GM19043 (cell line): ENCODE data around the gene SIAH2.

ENCODE experiments used
- ATAC-seq: cut with Tn5 transposase; IDR thresholded peaks from one replicate; pipeline ENCODE4 v1.9.1; 2021; ENCODE audit warnings: low read depth; ENCODE audit not compliant: unreplicated experiment

Gene SIAH2

GRCh38 chr3:150736903-150737832 lies 25.8 kb downstream of the SIAH2 start:
- no peak for ATAC-seq

DNA sequence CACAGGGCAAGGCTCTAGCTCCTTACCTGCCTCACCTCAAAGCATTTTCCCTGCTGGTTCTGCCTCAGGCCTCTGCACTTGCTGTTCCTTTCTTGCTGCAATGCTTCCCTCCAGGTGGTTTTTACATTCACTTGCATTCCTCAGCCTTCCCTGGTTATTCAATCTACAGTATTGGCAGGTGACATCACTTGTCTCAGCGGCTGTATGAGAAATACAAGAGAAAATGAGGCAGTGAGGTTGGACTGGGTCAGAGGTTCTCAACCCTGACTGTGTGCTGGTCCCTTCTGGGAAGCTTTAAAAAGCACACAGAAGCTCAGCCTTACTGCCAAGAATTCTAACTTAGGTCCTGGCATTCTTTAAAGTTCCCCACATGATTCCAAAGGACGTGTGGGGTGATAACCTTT lies 26.7 kb downstream of the SIAH2 start:
- no peak for ATAC-seq

GRCh38 chr3:150734795-150735119 lies 28.2 kb downstream of the SIAH2 start:
- no peak for ATAC-seq

DNA sequence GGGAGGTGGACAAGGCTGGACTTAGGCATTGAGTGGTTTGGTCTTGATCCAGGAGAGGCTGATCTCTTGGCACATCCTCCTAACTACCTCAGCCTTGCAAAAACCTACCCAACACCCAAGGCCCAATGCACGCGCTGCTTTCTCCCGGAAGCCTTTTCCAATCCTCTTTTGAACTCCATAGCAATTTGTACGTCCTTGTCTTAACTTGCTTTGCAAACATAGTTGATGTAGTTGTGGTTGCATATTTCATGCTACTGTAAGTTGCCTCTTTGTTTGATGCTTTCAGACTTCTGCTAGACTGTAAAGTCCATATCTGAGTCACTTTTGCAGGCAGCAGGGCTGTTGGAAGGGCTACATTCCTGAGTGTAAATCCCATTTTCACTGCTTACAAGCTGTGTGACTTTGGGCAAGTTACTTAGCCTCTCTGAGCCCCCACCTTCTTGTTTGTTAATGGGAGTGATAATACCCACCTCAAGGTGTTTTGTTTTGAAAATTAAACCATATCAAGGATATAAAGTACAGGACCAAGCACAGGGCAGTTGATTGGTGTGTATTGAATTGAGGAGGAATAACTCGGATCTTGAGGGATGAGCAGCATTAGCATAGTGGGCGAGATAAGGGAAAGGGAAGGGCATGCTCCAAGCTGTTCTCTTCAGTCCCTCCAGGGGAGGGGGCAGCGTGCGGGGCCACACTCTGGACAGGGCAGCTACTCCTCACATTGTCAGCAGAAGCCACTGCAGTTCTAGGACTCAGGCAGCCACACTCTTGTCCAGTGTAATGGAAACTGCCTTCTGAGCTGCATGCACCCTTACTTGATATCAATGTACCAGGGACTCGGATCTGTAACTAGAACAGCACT lies 28.8 kb downstream of the SIAH2 start:
- no peak for ATAC-seq

GRCh38 chr3:150733373-150733935 lies 29.5 kb downstream of the SIAH2 start:
- ATAC-seq = no peak

DNA sequence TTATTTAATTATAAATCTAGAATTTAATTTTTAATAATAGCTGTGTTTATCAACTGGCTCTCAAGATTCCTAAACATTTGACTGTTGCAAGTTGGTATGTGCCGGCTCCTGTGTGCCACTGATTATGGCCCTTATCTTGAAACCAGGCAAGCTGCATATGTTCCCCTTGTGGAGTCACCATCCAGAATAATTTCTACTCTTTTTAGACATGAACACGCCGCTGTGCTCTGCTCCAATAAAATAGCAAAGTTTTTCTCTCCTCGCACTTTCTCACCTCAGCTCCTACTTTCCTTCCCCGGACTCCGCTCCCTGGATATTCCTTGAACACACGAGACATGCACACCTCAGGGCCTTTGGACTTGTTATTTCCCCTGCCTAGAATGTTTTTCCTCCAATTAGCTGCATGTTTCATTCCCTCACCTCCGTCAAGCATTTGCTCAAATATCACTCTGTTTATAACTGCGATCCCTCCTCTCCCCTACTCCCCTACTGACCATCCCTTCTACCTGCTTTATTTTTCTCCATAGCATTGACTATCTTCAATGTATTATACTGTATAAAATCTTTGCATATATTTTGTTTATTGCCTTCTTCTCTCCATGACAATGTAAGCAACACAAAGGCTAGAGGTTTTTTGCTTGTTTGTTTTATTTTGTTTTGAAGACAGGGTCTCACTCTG lies 33.1 kb downstream of the SIAH2 start:
- no peak for ATAC-seq

DNA sequence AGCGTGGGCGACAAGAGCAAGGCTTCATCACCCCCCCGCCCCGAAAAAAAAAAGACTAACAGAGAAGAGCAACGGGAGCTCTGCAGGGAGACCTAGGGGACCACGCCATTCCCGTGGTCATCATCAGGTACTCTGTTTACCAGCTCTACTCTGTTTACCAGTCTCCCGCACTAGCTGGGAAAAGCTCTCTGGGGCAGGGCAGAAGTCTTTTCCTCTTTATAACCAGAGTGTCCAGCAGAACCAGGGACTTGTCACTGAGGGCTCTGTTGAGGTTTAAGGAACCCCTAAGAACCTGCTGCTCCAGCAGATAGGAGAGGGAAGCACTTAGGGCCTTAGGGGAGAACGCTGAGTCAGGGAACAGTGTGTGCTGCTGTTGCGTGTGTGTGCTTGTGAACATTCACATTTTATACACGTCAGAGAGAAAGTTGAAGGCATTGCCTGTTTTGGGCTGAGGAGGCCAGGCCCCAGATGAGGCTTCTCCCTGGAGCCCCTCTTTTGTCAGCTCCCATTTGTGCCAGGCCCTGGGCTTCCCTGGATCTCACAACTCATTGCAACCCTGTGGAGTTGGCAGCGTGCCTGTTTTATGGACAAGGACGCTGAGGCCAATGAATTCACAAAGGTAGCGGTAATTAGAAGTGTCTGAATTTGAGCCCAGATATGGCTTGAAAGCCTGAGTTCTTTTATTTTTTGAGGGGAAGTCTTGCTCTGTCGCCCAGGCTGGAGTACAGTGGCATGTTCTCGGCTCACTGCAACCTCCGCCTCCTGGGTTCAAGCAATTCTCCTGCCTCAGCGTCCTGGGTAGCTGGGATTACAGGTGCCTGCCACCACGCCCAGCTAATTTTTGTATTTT lies 35.1 kb downstream of the SIAH2 start:
- ATAC-seq = no peak

DNA sequence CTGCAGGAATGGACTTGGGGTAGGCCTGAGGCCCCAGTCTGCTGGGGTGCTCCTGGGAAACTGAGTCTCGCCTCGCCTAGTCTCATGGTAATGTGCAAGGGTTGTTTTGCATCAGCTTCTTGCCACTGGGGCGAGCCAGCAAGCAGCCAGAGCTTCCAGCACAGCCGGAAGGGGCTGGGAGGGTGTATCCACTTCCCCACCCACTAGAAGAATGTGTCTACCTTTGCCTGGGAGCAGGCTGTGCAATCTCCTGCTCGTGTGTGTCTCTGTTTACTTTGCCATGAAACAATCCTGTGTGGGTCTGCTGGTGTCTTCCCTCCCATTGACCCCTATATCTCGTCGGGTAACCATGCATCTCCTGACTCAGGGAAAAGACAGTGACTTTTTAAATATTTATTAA lies 37.4 kb downstream of the SIAH2 start:
- no peak for ATAC-seq

DNA sequence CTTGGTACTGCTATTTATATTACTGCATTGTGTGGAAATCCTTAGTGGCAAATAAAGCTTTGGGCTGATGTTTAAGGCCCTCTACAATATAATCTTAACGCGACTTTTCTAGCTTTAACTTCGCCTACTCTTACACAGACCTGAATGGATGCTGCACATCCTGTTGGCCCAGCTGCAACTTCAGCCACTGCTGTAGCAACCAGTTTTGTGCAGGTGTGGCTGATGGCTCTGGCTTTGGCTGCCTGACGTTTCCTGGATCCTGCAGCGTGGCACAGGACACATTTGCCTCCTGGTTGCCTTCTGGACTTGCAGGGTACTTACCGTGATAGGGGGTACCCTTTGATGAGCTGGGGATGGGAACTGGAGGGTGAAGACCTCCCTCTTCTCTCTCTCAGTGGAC lies 39.0 kb downstream of the SIAH2 start:
- ATAC-seq = no peak

GRCh38 chr3:150722267-150722666 lies 40.7 kb downstream of the SIAH2 start:
- no peak for ATAC-seq

- ATAC-seq = peak; percentile 69
Measured at GRCh38 chr3:150721285-150722130, 41.5 kb downstream of the SIAH2 start.

DNA sequence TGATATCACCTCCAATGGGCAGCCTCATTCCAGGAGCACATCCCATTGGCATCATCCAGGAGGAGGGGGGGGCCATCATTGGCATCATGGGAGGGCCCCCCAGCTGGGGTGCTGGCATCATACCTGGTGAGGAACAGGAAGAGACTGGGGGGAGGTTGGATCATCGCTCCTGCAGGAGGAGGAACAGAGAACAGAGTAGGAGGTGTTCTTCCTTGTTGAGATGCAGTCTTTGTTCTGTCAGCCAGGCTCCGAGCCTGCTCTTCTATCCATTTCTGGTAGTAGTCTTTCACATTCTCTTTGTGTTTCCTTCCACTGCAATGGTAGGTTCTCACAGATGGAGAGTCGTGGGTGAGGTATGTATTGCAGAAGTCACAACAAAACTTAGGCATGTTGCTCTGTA lies 42.5 kb downstream of the SIAH2 start:
- ATAC-seq = no peak

DNA sequence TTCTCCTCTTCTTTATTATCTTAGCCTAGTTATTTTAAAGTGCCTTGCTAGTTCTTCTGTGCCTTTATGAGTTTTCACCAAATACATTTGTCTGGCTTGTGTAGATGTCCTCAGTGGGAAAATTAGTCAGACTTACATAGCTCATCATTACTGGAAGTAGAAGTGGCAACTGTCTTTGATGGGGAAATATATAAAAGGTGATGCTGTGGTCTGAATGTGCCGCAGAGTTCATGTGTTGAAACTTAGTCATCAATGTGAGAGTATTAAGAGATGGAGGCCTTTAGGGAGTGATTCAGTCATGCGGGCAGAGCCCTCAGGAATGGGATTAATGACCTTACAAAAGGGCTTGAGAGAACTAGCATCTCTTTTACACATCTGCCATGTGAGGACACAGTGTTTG lies 52.9 kb downstream of the SIAH2 start:
- no peak for ATAC-seq

DNA sequence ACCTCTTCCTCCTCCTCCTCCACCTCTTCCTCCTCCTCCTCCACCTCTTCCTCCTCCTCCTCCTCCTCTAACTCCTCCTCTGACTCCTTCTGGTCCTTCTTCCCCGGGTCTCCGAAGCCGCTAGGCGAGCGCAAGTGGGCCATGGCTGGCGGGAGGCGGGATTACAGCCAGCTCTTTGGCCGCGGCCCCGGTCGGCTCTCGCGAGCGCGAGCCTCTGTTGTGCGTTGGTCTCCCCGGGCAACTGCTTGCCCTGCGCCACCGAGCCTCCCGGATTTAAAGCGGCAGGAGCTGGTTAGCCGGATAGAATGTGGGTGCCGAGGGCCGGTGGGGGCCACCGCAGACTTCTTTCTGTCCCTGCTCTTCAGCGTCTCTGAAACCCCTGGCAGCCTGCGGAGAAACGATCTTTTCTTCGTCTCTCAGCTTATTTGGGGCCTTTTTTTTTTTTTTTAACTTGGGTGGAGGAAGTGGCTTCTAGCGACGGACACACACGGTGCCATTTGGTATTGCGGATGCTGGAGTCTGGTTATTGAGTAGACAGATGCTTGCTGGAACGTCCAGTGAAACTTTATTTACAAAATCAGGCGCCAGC lies 59.1 kb downstream of the SIAH2 start, which contains the start of gene ERICH6:
Gene ERICH6, minus strand, starts transcription at position 165 of the 589 bp plus-strand sequence. Its CDS starts 22 bp downstream, at position 143.
- ATAC-seq = peak; percentile 97

DNA sequence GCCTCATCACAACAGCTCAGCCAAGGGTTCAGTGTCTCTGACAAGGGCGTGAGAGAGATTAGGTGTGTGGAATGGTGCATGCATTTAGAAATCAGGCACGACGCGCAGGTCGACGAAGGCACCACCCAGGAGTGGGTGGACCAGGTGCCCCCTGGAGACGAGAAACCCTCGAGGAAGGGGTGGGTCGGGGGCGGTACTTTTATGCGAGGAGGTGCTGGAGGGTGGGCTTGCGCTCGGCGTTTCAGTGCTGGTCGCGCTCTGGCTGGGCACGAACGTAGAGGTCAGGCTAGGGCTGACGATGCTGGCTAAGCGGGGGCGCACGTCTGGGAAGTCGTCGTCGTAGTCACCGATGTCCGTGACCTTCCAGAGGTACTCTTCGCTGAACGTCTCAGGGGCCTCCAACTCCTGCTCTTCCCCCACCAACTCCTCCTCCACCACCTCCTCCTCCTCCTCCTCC lies 59.6 kb downstream of the SIAH2 start:
- peak; percentile 16 for ATAC-seq

- no peak for ATAC-seq
Measured at GRCh38 chr3:150699068-150699639, 63.8 kb downstream of the SIAH2 start.

- no peak for ATAC-seq
Measured at GRCh38 chr3:150697646-150698045, 65.3 kb downstream of the SIAH2 start.

GRCh38 chr3:150691414-150692040 lies 71.4 kb downstream of the SIAH2 start:
- no peak for ATAC-seq
